Astrocyte of the cerebellum (primary cell): Measurements from ENCODE around the gene TPMT.

Source experiments
- DNase-seq: peaks from one replicate; pipeline ENCODE4 v3.0.0-alpha.2; 2011; ENCODE audit warnings: low read depth
- H3K4me3 ChIP-seq: 2 replicates; pipeline ENCODE4 v1.5.1; 2011; ENCODE audit warnings: mild to moderate bottlenecking, low read depth, low read length, moderate library complexity
- in situ Hi-C: cut with HindIII; loops from 2 replicates; pipeline ENCODE4 v1.10.0; 2017; ENCODE audit warnings: low sequenced_read_pairs
- TF ChIP-seq, protein P1 (sequence below): IDR thresholded peaks from 2 replicates; pipeline ENCODE4 v1.5.1; 2012; ENCODE audit warnings: low read length, low read depth, moderate library complexity, mild to moderate bottlenecking; ENCODE audit errors: missing control alignments

TPMT gene

GRCh38 chr6:18186033-18186432, 31.2 kb upstream of the TPMT start:
- TF ChIP-seq, protein P1, sequence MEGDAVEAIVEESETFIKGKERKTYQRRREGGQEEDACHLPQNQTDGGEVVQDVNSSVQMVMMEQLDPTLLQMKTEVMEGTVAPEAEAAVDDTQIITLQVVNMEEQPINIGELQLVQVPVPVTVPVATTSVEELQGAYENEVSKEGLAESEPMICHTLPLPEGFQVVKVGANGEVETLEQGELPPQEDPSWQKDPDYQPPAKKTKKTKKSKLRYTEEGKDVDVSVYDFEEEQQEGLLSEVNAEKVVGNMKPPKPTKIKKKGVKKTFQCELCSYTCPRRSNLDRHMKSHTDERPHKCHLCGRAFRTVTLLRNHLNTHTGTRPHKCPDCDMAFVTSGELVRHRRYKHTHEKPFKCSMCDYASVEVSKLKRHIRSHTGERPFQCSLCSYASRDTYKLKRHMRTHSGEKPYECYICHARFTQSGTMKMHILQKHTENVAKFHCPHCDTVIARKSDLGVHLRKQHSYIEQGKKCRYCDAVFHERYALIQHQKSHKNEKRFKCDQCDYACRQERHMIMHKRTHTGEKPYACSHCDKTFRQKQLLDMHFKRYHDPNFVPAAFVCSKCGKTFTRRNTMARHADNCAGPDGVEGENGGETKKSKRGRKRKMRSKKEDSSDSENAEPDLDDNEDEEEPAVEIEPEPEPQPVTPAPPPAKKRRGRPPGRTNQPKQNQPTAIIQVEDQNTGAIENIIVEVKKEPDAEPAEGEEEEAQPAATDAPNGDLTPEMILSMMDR = no peak
- in situ Hi-C loops = no loop called here
- DNase-seq = no peak
- H3K4me3 ChIP-seq = no peak overlapping the region

GRCh38 chr6:18185624-18186023, 30.7 kb upstream of the TPMT start:
- H3K4me3 ChIP-seq = no peak overlapping the region
- no peak for DNase-seq
- in situ Hi-C loops = no loop called here
- TF ChIP-seq, protein P1 = no peak

GRCh38 chr6:18183766-18184165, 28.9 kb upstream of the TPMT start:
- no peak overlapping the region for H3K4me3 ChIP-seq
- TF ChIP-seq, protein P1 = no peak
- DNase-seq = peak; percentile 26
- in situ Hi-C loops = no loop called here

DNA sequence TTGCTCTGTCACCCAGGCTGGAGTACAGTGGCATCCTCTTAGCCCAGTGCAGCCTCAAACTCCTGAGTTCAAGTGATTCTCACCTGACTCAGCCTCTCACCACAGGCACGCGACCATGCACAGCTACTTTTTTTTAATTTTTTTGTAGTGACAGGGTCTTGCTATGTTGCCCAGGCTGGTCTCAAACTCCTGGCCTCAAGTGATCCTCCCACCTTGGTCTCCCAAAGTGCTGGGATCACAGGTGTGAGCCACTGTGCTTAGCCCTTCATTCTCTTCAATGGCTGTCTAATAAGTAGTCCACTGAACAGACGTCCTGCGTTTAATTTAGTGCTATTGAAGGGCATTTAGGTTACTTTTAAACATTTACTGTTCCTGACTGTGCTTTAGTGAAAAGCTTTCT, 27.7 kb upstream of the TPMT start:
- no peak overlapping the region for H3K4me3 ChIP-seq
- in situ Hi-C loops = no loop called here
- no peak for DNase-seq

GRCh38 chr6:18179770-18180356, 25.0 kb upstream of the TPMT start:
- in situ Hi-C loops = no loop called here
- DNase-seq = no peak
- TF ChIP-seq, protein P1 = no peak
- H3K4me3 ChIP-seq = no peak overlapping the region

More for the DNA sequence above, 27.7 kb upstream of the TPMT start:
- TF ChIP-seq, protein P1 = no peak

- no peak overlapping the region for H3K4me3 ChIP-seq
- in situ Hi-C loops = no loop called here
- TF ChIP-seq, protein P1 = no peak
Observed at GRCh38 chr6:18178960-18179615, 24.2 kb upstream of the TPMT start.

More at GRCh38 chr6:18178960-18179615, 24.2 kb upstream of the TPMT start:
- DNase-seq = no peak
